ENCODE results near the gene LMO2.
"Not testable (repeated sequence)": the region's sequence is repeated elsewhere in the genome, so short reads cannot be mapped to it uniquely, and the experiment has no call there.

Gene LMO2

GRCh38 chr11:33861386-33861785 lies 30.5 kb downstream of the LMO2 start:
- DNase-seq (ENCODE audit: low read depth), result no peak

GRCh38 chr11:33860926-33861325 lies 30.9 kb downstream of the LMO2 start:
- no peak for DNase-seq (ENCODE audit: low read depth)

- DNase-seq (ENCODE audit: low read depth), result no peak
These were observed 32.6 kb downstream of the LMO2 start for GRCh38 chr11:33859306-33859705.

- peak; percentile 66 for DNase-seq (ENCODE audit: low read depth)
These were observed 33.9 kb downstream of the LMO2 start for GRCh38 chr11:33857933-33858371.

- no peak for DNase-seq (ENCODE audit: low read depth)
These were observed 36.4 kb downstream of the LMO2 start for GRCh38 chr11:33855500-33855899.

GRCh38 chr11:33848717-33849390 lies 43.0 kb downstream of the LMO2 start:
- DNase-seq (ENCODE audit: low read depth), result no peak

- no peak for DNase-seq (ENCODE audit: low read depth)
These were observed 44.6 kb downstream of the LMO2 start for GRCh38 chr11:33847251-33847650.

GRCh38 chr11:33844236-33844635 lies 47.6 kb downstream of the LMO2 start:
- DNase-seq (ENCODE audit: low read depth), result no peak

GRCh38 chr11:33843018-33843417 lies 48.9 kb downstream of the LMO2 start:
- DNase-seq (ENCODE audit: low read depth), result no peak

GRCh38 chr11:33842236-33842915 lies 49.5 kb downstream of the LMO2 start:
- DNase-seq (ENCODE audit: low read depth), result no peak

- DNase-seq (ENCODE audit: low read depth), result not testable (repeated sequence)
These were observed 53.6 kb downstream of the LMO2 start for GRCh38 chr11:33838234-33838633.

- not testable (repeated sequence) for DNase-seq (ENCODE audit: low read depth)
These were observed 54.5 kb downstream of the LMO2 start for GRCh38 chr11:33837334-33837733.

- DNase-seq (ENCODE audit: low read depth), result no peak
These were observed 56.6 kb downstream of the LMO2 start for GRCh38 chr11:33835143-33835878.

GRCh38 chr11:33832676-33833075 lies 59.2 kb downstream of the LMO2 start:
- DNase-seq (ENCODE audit: low read depth), result no peak

GRCh38 chr11:33830903-33831648 lies 60.8 kb downstream of the LMO2 start:
- DNase-seq (ENCODE audit: low read depth), result no peak

- DNase-seq (ENCODE audit: low read depth), result peak; percentile 28
These were observed 62.3 kb downstream of the LMO2 start for GRCh38 chr11:33829430-33830141.

- no peak for DNase-seq (ENCODE audit: low read depth)
These were observed 63.1 kb downstream of the LMO2 start for GRCh38 chr11:33828604-33829429.

- DNase-seq (ENCODE audit: low read depth), result no peak
These were observed 64.7 kb downstream of the LMO2 start for GRCh38 chr11:33827206-33827605.

GRCh38 chr11:33825854-33826560 lies 65.9 kb downstream of the LMO2 start:
- no peak for DNase-seq (ENCODE audit: low read depth)

- DNase-seq (ENCODE audit: low read depth), result not testable (repeated sequence)
These were observed 68.9 kb downstream of the LMO2 start for GRCh38 chr11:33822981-33823380.

Measured in stimulated activated CD4-positive, alpha-beta T cell treated with anti-CD3 and anti-CD28 coated beads, Interleukin-2, amount 100 ng/mL, for 4 hours (primary cell).